ENCODE measurements around the gene MICU2. TPM values are rescaled to one million over a fixed set of nuclear protein-coding genes. Genes with fewer than 3 reads are reported as not detected.

MICU2 gene
- total RNA-seq, 1 donor from 2014 or later = 43.4 TPM

GRCh38 chr13:21486322-21486721, 117.6 kb downstream of the MICU2 start:
- no peak for FAIRE-seq

GRCh38 chr13:21483748-21484147, 120.2 kb downstream of the MICU2 start:
- TF ChIP-seq CTCF (IDR thresholded peaks at IDR 0.05; ENCODE audit: insufficient read depth, low read length, severe bottlenecking) = no peak
- FAIRE-seq (no peak), DNase-seq (ENCODE audit: low read depth) (no peak)
- no peaks in the 10 kb centered on the region for H3K27me3 ChIP-seq (ENCODE audit: control insufficient read depth, insufficient read depth, low read length)
- no peak overlapping the region for H3K4me3 ChIP-seq (ENCODE audit: low read depth, low read length)
- no peaks in the 10 kb centered on the region for H3K36me3 ChIP-seq (ENCODE audit: control insufficient read depth, insufficient read depth, low read length)

More at GRCh38 chr13:21486322-21486721, 117.6 kb downstream of the MICU2 start:
- no peak for TF ChIP-seq CTCF (IDR thresholded peaks at IDR 0.05; ENCODE audit: insufficient read depth, low read length, severe bottlenecking)
- DNase-seq (ENCODE audit: low read depth) = no peak
- no peaks in the 10 kb centered on the region for H3K27me3 ChIP-seq (ENCODE audit: control insufficient read depth, insufficient read depth, low read length)
- no peak overlapping the region for H3K4me3 ChIP-seq (ENCODE audit: low read depth, low read length)
- no peaks in the 10 kb centered on the region for H3K36me3 ChIP-seq (ENCODE audit: control insufficient read depth, insufficient read depth, low read length)

GRCh38 chr13:21481359-21481758, 122.6 kb downstream of the MICU2 start:
- no peak for TF ChIP-seq CTCF (IDR thresholded peaks at IDR 0.05; ENCODE audit: insufficient read depth, low read length, severe bottlenecking)
- Histone ChIP-seq H3K36me3 (ENCODE audit: control insufficient read depth, insufficient read depth, low read length) (no peaks in the 10 kb centered on the region), H3K27me3 (ENCODE audit: control insufficient read depth, insufficient read depth, low read length) (no peaks in the 10 kb centered on the region), H3K4me3 (ENCODE audit: low read depth, low read length) (no peak overlapping the region)
- DNase-seq (ENCODE audit: low read depth) = no peak
- FAIRE-seq = no peak

GRCh38 chr13:21478881-21479808, 124.8 kb downstream of the MICU2 start:
- Histone ChIP-seq H3K27me3 (ENCODE audit: control insufficient read depth, insufficient read depth, low read length) (no peaks in the 10 kb centered on the region), H3K36me3 (ENCODE audit: control insufficient read depth, insufficient read depth, low read length) (no peaks in the 10 kb centered on the region), H3K4me3 (ENCODE audit: low read depth, low read length) (no peak overlapping the region)
- DNase-seq (ENCODE audit: low read depth) = peak; percentile 69
- no peak for FAIRE-seq
- peak; percentile 56 for TF ChIP-seq CTCF (IDR thresholded peaks at IDR 0.05; ENCODE audit: insufficient read depth, low read length, severe bottlenecking)

GRCh38 chr13:21476893-21477472, 127.0 kb downstream of the MICU2 start:
- no peaks in the 10 kb centered on the region for H3K27me3 ChIP-seq (ENCODE audit: control insufficient read depth, insufficient read depth, low read length)
- FAIRE-seq (no peak), DNase-seq (ENCODE audit: low read depth) (peak; percentile 73)
- peak; percentile 92 for TF ChIP-seq CTCF (IDR thresholded peaks at IDR 0.05; ENCODE audit: insufficient read depth, low read length, severe bottlenecking)
- no peaks in the 10 kb centered on the region for H3K36me3 ChIP-seq (ENCODE audit: control insufficient read depth, insufficient read depth, low read length)
- H3K4me3 ChIP-seq (ENCODE audit: low read depth, low read length) = peak overlapping the region; percentile 20
